ENCODE data around the gene LYSMD1.

Gene LYSMD1

DNA sequence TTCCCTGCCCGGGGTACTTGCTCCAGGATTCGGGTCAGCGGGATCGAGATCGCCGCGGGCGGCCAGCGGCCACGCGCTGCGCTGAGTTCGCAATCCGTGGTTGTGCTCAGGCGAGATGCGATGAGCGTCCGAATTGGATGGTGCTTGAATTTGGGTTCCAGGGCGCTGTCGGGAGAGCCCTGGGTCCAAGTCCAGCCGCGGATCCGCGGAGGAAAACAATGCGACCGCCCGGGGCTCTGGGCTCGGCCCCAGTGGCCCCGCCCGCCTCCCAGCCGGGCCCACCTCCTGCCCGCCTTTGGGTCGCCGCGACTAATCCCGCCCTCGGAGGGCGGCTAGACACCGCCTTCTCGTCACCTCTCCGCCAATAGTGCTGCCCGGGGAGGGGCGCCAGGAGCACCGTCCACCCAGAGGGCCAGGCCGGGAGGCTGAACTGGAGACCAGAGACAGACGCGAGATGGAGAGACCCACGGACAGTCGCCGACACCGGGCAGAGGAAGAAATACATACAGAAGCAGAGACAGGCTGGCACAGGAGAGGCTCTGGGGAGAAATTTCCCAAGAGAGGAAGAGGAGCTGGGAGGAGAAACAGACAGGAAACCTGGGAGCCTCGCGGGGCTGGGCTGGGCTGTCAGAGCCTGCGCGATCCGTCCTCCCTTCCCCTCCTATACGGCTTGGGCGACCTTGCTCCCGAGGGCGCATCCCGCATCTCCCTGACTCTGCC lies 19.1 kb downstream of the LYSMD1 start, which contains the start of gene SEMA6C:
TSS of gene SEMA6C (minus strand) at position 220 of the 720 bp plus-strand sequence. CDS start 4,010 bp downstream, outside the sequence.
- Histone ChIP-seq H3K27me3 (ENCODE audit: insufficient read depth, poor library complexity, severe bottlenecking) (peaks cover 16% of the 10 kb centered on the region), H3K27ac (replicated peaks) (no peak within 1 kb of the TSS), H3K4me3 (replicated peaks; ENCODE audit: insufficient read depth, low read length) (peak within 1 kb of the TSS; percentile 71)
- DNase-seq (ENCODE audit: low read depth in 1 of 2, low spot score in 1 of 2), result peak; percentile 49 to 82
- no peak for TF ChIP-seq CTCF (IDR thresholded peaks at IDR 0.05; ENCODE audit: insufficient read depth, low read length)
- TF ChIP-seq POLR2AphosphoS5 (IDR thresholded peaks at IDR 0.05; ENCODE audit: low read depth), result no peak
- no peak for TF ChIP-seq REST (IDR thresholded peaks at IDR 0.05; ENCODE audit: insufficient replicate concordance, low read depth)
- no peak for TF ChIP-seq GABPA (IDR thresholded peaks at IDR 0.05; ENCODE audit: low read depth)
- TF ChIP-seq SPI1 (IDR thresholded peaks at IDR 0.05; ENCODE audit: borderline replicate concordance, low read depth), result no peak

GRCh38 chr1:151146072-151146411 lies 19.7 kb downstream of the LYSMD1 start:
- no peak for DNase-seq (ENCODE audit: low read depth in 1 of 2, low spot score in 1 of 2)
- Histone ChIP-seq H3K27ac (replicated peaks) (no peak overlapping the region), H3K4me3 (replicated peaks; ENCODE audit: insufficient read depth, low read length) (peak overlapping the region; percentile 71), H3K27me3 (ENCODE audit: insufficient read depth, poor library complexity, severe bottlenecking) (peaks cover 16% of the 10 kb centered on the region)
- no peak for TF ChIP-seq GABPA (IDR thresholded peaks at IDR 0.05; ENCODE audit: low read depth)
- no peak for TF ChIP-seq POLR2AphosphoS5 (IDR thresholded peaks at IDR 0.05; ENCODE audit: low read depth)
- no peak for TF ChIP-seq REST (IDR thresholded peaks at IDR 0.05; ENCODE audit: insufficient replicate concordance, low read depth)

GRCh38 chr1:151145304-151146071 lies 20.2 kb downstream of the LYSMD1 start:
- Histone ChIP-seq H3K4me3 (replicated peaks; ENCODE audit: insufficient read depth, low read length) (peak overlapping the region; percentile 71), H3K27ac (replicated peaks) (no peak overlapping the region), H3K27me3 (ENCODE audit: insufficient read depth, poor library complexity, severe bottlenecking) (peaks cover 16% of the 10 kb centered on the region)
- no peak for DNase-seq (ENCODE audit: low read depth in 1 of 2, low spot score in 1 of 2)
- TF ChIP-seq REST (IDR thresholded peaks at IDR 0.05; ENCODE audit: insufficient replicate concordance, low read depth) (no peak), POLR2AphosphoS5 (IDR thresholded peaks at IDR 0.05; ENCODE audit: low read depth) (no peak), GABPA (IDR thresholded peaks at IDR 0.05; ENCODE audit: low read depth) (no peak), SPI1 (IDR thresholded peaks at IDR 0.05; ENCODE audit: borderline replicate concordance, low read depth) (no peak), CTCF (IDR thresholded peaks at IDR 0.05; ENCODE audit: insufficient read depth, low read length) (no peak)
